ENCODE data around the gene VILL.
"Not testable (repeated sequence)": the region's sequence is repeated elsewhere in the genome, so short reads cannot be mapped to it uniquely, and the experiment has no call there.

The VILL gene

DNA sequence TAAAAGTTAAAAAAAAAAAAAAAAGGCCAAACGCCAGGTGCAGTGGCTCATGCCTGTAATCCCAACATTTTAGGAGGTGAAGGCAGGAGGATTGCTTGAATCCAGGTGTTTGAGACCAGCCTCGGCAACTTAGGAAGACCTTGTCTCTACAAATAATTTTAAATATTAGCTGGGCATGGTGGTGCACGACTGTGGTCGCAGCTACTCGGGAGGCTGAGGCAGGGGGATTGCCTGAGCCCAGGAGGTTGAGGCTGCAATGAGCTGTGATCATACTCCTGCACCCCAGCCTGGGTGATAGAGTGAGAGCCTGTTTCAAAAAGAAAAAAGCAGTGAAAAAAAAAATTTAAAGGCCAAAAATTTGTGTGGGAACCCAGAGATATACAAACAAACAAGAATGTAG is 45.7 kb downstream of the VILL start:
- DNase-seq (ENCODE audit: low spot score): no peak

DNA sequence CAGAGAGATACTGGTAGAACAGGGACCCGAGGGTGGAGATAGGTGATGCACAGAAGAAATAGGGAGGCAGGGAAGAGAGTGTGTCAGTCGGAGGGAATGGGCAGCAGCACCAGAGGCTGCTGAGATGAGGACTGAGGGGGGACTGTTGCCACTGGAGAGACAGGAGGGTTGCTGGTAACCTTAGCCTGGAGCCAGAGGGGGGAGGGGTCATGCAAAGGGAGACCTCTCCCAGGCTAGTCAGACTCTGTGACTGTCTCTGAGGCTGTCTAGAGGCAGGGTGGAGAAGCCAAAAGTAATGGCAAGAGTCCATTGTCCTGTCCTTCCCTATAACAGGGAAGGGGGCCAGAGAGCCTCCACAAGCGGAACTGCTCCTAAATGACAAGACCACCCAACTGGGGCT is 46.3 kb downstream of the VILL start:
- DNase-seq (ENCODE audit: low spot score): no peak

DNA sequence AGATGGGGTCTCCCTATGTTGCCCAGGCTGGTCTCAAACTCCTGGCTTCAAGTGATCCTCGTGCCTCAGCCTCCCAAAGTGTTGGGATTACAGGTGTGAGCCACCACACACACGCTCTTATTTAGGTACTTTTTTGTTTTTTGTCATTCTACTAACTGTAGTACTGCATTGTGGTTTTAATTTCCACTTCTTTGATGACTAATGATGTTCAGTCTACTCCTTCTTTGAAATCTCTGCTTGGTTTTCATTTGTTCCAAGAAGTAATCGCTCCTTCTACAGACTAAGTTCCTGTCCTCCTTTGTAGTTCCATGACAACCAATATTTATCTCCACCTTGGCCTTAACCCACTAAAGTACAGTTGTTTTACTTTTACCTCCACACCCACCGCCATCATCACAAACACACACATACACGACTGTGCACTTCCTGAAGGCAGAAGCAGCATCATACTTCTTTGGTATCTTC is 47.9 kb downstream of the VILL start:
- no peak for DNase-seq (ENCODE audit: low spot score)

- DNase-seq (ENCODE audit: low spot score): no peak
Observed at GRCh38 chr3:38039101-38039898, 48.7 kb downstream of the VILL start, which contains the start of gene DLEC1. TSS of gene DLEC1 (plus strand) at chr3:38039208. CDS start at chr3:38039226, 18 bp downstream.

DNA sequence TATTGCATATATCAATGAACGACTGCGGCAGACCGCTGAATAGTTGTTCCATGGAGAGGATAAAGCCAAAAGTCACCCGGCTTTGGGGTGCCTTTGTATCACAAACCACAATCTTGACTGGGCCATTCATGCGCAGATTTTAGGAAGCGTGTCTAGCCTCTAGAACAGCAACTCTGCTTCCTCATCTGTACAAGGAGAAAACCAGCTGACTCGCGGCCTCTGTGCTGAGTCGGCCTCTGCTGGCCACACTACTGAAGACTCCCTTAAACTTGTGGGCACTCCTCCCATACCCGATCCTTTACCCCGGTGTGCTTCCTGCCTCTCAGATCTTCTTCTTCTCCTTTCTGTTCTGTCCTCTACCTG is 49.3 kb downstream of the VILL start:
- no peak for DNase-seq (ENCODE audit: low spot score)

GRCh38 chr3:38040401-38040800 is 49.8 kb downstream of the VILL start:
- DNase-seq (ENCODE audit: low spot score): no peak

GRCh38 chr3:38043486-38043885 is 52.9 kb downstream of the VILL start:
- no peak for DNase-seq (ENCODE audit: low spot score)

DNA sequence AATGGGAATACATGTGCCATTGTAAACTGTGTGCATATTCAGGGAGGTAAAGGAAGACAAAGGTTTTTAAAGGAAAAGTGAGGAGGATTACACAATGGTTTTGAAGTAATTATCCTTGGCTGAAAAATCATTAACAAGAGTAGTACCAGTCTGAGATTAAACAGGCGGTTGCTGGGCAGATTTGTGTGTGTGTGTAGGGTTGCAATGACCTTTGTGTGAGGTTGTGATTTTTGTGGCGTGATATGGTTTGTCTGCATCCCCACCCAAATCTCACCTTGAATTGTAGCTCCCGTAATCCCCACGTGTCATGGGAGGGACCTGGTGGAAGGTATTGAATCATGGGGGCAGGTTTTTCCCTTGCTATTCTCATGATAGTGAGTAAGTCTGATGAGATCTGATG is 55.4 kb downstream of the VILL start:
- no peak for DNase-seq (ENCODE audit: low spot score)

DNA sequence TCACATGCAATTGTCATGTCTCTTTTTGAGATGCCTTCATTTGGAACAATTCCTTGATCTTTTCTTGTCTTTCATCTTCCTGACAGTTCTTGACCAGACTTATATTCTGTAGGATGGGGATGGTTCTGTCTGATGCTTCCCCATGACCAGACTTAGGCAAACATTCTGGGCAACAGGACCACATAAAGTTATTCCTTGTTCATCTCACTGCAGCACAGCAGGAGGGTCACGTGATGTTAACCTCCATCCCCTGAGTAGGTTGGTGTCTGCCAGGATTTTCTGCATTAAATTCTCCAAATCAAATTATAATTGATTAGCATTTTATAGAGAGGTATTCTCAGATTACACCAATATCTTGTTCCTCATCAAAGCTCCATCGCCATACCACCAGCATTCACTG is 56.2 kb downstream of the VILL start:
- DNase-seq (ENCODE audit: low spot score): no peak

GRCh38 chr3:38047896-38048295 is 57.3 kb downstream of the VILL start:
- no peak for DNase-seq (ENCODE audit: low spot score)

DNA sequence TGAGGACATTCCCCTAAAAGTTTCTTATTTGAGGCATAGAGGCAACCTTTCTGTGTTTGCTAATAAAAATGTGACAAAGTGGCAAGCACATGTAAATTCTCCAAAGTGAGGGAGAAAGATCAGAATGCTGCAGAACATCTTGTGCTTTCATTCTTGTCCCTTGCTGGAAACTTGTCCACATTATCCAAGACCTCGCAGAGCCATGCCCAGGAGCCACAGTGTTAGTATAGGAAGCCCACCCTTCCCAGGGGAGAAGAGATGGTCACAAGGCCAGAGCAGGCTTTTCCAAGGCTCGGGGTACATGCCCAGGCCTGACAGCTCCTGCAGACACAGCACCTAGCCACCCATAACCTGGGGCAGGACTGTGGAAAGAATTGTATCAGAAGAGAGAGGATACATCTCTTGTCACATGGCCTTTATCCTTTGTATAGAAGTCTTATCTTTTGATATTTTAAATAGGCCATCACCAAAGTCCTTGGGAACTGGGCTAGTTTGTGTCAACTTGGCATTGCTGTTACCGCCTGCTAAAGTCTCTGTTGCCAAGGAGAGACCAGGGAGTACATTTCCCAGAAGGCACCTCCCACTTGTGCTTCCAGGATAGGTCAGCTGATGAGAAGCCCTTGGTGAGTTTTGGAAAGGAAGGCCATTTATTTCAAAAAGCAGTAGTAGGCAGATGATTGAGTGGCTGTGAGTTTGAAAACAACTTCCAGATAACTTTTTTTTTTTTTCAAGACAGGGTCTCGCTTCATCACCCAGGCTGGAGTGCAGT is 59.0 kb downstream of the VILL start:
- DNase-seq (ENCODE audit: low spot score): no peak

GRCh38 chr3:38051131-38051530 is 60.5 kb downstream of the VILL start:
- DNase-seq (ENCODE audit: low spot score): no peak

DNA sequence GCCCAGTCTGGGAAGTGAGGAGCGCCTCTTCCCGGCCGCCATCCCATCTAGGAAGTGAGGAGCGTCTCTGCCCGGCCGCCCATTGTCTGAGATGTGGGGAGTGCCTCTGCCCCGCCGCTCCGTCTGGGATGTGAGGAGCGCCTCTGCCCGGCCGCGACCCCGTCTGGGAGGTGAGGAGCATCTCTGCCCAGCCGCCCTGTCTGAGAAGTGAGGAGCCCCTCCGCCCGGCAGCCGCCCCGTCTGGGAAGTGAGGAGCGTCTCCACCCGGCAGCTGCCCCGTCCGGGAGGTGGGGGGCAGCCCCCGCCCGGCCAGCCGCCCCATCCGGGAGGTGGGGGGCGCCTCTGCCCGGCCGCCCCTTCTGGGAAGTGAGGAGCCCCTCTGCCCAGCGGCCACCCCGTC is 62.7 kb downstream of the VILL start:
- not testable (repeated sequence) for DNase-seq (ENCODE audit: low spot score)

GRCh38 chr3:38053813-38054498 is 63.4 kb downstream of the VILL start:
- not testable (repeated sequence) for DNase-seq (ENCODE audit: low spot score)

GRCh38 chr3:38054499-38055001 is 64.0 kb downstream of the VILL start:
- no peak for DNase-seq (ENCODE audit: low spot score)
